HG02938 (cell line): Measurements from ENCODE around the gene ALB.
"Not testable (repeated sequence)": the region's sequence is repeated elsewhere in the genome, so short reads cannot be mapped to it uniquely, and the experiment has no call there.

Source experiments
- ATAC-seq: cut with Tn5 transposase; IDR thresholded peaks from one replicate; pipeline ENCODE4 v1.9.1; 2021; ENCODE audit warnings: mild to moderate bottlenecking, moderate library complexity; ENCODE audit not compliant: unreplicated experiment

ALB gene

DNA sequence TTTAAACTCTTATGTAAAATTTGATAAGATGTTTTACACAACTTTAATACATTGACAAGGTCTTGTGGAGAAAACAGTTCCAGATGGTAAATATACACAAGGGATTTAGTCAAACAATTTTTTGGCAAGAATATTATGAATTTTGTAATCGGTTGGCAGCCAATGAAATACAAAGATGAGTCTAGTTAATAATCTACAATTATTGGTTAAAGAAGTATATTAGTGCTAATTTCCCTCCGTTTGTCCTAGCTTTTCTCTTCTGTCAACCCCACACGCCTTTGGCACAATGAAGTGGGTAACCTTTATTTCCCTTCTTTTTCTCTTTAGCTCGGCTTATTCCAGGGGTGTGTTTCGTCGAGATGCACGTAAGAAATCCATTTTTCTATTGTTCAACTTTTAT is at the start of gene ALB:
ALB (plus strand) TSS at position 246 of the 400 bp plus-strand sequence; CDS start at position 287, 41 bp downstream.
- ATAC-seq, result no peak

GRCh38 chr4:73357174-73357573 is 46.9 kb upstream of the ALB start:
- not testable (repeated sequence) for ATAC-seq

- not testable (repeated sequence) for ATAC-seq
Measured at GRCh38 chr4:73369506-73370199, 34.4 kb upstream of the ALB start.

DNA sequence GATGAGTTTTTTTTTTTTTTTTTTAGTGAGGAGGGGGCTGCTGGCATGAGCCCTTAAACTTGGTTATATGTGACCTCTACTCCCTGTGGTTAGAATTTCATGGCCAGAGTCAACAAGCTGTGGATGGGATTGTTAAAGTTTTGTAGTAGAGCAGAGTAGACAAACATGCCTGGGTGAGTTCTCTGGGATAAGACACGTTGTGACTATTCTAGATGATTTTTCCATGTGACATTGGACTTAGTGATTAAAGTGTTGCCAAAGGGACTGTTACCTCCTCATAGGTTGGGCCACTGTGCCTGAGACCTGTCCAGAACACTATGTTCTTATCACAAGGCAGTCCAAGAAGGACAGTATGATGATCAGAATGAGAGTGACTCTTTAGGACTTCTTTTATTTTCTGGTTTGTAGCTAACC is 28.8 kb upstream of the ALB start:
- ATAC-seq, result no peak

DNA sequence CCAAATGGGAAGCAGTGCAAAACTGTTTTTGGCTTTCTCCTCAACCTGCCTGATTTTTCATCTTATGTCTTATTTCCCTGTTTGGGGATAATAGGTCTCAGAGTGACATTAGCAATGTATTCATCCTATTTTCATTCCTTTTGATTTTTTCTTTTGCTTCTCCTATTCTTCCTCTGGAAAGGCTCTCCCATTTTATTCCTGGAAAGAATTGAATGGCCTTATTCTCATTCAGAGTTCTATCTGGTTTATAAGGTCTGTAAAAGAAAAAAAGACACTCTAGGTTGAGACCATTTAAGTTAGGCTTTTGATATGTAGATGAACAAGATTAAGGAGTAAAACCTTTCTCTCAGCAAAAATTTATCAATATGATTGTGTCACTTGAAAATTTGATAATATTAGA is 27.8 kb upstream of the ALB start:
- no peak for ATAC-seq

DNA sequence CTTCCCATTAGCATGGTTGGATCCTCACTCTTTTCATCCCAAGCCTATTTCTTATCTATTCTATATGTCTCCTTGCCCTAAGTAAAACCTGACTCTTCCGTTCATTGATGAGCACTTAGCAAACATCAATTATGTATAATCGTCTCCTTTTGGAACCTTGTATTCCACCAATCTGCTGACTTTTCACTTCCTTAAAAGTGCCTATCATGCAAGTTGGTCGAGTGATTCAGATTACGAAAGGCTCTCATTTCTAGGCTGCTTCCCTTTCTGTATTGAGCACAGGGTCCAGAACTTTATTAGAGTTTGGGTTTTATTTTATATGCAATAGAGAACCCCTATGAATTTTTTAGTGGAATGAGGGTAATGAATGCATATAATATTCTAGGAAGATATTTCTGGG is 27.1 kb upstream of the ALB start:
- no peak for ATAC-seq

DNA sequence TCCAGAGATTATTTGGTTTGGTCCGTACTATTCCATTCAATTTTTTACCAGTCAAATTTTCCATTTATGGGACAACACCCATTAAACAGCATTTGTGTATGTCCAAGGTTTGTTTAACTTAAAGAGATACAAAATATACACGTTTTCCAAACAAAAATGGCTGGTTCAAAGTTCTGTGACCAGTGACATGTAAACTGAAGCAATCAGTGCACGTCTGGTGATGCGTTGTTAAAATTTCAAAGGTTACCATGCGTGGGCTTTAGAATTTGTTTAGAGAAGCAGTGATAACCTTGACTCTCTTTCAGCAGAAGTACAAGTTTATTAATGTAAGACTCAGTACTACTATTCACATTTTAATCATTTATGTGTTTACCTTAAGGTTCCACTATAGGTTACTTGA is 25.2 kb upstream of the ALB start:
- ATAC-seq, result no peak

DNA sequence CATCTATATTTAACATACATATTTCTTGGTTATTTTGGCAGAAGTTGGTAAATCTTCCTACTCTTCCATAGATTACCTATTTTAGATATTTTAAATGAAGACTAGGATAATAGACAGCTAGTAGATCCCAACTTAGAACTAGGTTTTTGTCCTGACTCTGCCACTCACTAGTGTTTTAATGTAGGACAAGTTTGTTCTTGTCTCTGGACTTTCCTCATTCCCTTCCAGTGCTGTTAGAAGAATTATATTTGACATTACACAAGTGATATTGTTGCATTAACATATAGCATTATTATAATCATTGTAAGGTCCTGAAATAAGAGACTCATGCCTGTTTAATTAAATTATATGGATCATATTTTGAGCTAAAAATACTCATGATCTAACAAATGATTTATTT is 24.1 kb upstream of the ALB start:
- no peak for ATAC-seq

GRCh38 chr4:73381214-73381613 is 22.9 kb upstream of the ALB start:
- no peak for ATAC-seq

DNA sequence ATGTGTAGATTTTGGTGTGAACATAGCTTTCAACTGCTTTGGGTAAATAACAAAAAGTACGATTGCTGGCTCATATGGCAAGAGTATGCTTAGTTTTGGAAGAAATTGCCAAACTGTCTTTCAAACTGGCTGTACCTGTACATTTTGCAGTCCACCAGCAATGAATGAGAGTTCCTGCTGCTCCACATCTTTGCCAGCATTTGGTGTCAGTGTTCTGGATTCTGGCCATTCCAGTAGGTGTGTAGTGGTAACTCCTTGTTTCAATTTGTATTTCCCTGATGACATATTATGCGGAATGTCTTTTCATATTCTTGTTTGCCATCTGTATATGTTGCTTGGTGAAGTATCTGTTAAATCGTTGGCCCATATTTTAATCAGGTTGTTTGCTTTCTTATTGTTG is 20.6 kb upstream of the ALB start:
- ATAC-seq, result no peak

- ATAC-seq, result no peak
Measured at GRCh38 chr4:73387552-73387951, 16.5 kb upstream of the ALB start.

- ATAC-seq, result no peak
Measured at GRCh38 chr4:73388887-73389286, 15.2 kb upstream of the ALB start.

DNA sequence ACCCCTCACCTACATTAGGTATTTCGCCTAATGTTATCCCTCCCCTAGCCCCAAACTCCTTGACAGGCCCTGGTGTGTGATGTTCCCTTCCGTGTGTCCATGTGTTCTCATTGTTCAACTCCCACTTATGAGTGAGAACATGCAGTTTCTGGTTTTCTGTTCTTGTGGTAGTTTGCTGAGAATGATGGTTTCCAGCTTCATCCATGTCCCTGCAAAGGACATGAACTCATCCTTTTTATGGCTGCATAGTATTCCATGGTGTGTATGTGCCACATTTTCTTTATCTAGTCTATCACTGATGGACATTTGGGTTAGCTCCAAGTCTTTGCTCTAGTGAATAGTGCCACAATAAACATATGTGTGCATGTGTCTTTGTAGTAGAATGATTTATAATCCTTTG is 14.4 kb upstream of the ALB start:
- not testable (repeated sequence) for ATAC-seq

DNA sequence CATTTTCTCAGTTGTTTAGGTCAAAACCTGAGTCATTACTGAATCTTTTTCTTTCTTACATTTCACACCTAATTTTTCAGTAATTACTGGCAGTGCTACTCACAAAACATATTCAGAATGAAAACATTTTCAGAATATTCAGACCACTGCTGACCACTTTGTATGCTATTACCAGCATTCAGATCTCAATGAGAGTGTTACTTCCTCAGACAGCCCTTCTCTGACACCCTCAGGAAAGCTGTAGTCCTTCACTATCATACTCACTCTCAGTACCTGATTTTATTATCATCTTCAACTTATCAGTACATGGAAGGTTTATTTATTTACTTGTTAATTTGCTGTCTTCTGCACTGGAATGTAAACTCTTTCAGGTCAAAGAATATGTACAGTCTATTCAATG is 12.3 kb upstream of the ALB start:
- ATAC-seq, result no peak

DNA sequence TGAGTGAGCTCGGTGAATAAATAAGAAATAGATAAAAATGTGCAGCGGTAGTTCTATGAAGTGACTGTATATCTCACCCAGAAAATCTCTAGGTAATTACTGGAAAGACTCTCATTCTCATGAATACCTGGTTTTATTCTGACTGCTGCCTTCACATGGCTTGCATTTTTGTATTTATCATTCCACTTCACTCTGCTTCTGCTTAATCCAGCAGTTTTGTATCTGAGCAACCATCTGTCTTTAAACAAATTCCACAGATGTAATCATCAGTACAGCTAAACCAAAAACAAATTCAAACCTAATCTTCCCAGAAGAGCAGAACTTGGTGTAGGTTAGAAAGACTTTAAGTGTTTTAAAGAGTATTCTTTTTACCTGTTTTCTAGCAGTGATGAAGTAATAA is 11.2 kb upstream of the ALB start:
- no peak for ATAC-seq

DNA sequence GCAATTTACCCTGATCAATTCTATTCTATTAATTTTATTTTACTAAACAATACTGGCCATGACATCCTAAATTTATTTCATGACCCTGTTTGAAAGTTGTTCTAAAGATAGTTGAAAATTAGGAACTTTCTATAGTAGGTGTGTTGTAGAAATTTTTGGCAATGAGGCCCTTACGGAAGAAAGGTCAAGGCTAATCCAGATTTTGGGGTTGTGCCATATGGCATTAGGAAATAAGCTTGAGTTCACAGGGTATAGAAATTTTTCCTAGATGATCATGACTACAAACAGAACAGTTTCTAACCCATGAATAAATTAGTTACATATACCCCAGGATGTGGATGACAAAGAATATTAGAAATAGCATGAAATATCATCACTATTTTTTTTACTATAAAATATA is 7.8 kb upstream of the ALB start:
- no peak for ATAC-seq

DNA sequence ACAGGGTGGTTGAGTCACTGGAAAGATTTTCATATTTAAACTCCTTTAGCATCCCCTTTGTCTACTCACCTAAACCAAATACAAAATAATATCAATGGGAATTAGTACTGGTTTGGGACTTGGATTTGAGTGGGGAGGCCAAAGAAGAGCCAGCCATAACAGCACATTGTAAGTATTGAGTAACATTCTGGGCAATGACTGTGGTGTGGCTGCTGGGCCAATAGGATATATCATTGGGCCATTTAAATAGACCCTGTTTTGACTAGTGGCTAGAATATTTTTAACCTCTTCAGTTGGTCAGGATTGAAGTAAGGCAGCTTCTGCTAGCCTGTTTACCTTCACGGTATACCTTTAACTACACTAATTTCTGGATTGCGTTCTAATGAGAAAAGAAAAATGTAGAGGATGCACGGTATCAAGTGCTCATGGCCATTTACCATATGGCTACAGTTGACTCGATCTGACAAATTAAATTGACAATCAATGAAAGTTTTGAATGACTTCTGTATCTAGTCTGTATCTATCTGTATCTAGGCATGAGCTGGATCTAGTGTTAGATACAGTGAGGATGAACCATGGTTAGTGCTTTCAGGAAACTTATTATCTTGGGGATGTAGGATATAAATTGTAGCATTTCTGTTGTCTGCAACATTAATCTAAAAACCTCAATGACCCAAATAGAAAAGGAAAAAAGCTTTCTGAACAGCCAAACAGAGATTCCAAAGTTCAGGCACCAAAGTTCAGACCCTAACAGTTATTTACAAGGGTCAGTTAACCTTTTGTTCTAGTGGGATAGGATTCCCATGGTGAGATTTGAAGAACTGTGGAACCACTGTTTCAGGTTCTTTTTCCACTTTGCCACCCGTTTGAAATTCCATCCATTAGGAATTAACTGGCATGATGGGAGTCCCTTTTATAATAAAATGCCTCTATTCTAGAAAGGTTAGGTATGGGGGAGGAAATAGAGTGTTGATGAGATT is 6.8 kb upstream of the ALB start:
- ATAC-seq, result no peak

DNA sequence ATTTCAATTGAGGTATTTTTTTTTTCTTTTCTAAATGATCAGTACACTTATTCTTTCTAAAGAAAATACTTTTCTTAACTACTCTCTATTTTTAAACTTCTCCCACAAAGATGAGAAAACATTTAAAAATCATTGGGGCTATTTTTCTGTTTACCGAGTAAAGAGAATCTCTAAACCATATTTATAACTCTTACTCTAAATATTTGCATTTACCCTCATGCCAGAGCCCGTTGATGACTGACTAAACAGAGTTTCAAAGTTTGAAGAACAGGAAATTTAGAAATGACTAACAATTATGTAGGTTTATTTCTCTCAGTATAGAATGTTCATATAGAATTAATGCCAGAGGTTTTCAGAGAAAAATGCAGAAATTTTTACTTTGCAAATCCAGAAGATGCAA is 2.7 kb upstream of the ALB start:
- no peak for ATAC-seq

DNA sequence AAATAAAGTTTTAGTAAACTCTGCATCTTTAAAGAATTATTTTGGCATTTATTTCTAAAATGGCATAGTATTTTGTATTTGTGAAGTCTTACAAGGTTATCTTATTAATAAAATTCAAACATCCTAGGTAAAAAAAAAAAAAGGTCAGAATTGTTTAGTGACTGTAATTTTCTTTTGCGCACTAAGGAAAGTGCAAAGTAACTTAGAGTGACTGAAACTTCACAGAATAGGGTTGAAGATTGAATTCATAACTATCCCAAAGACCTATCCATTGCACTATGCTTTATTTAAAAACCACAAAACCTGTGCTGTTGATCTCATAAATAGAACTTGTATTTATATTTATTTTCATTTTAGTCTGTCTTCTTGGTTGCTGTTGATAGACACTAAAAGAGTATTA is 370 bp downstream of the ALB start:
- no peak for ATAC-seq

- no peak for ATAC-seq
Measured at GRCh38 chr4:73405138-73405537, 1.1 kb downstream of the ALB start.

DNA sequence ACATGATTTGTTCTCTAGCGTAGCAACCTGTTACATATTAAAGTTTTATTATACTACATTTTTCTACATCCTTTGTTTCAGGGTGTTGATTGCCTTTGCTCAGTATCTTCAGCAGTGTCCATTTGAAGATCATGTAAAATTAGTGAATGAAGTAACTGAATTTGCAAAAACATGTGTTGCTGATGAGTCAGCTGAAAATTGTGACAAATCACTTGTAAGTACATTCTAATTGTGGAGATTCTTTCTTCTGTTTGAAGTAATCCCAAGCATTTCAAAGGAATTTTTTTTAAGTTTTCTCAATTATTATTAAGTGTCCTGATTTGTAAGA is 2.4 kb downstream of the ALB start:
- ATAC-seq, result no peak

DNA sequence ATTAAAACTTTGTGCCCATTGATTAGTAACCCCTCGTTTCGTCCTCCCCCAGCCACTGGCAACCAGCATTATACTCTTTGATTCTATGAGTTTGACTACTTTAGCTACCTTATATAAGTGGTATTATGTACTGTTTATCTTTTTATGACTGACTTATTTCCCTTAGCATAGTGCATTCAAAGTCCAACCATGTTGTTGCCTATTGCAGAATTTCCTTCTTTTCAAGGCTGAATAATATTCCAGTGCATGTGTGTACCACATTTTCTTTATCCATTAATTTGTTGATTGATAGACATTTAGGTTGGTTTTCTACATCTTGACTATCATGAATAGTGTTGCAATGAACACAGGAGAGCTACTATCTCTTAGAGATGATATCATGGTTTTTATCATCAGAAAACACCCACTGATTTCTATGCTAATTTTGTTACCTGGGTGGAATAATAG is 3.2 kb downstream of the ALB start:
- ATAC-seq, result no peak
